HEK293 (cell line): Measurements from ENCODE around the gene ABR.

Experiments used
- CTCF ChIA-PET: fragments of 350-600 bp; formaldehyde crosslinking; extraction: SDS; loops from one replicate; lab custom pipeline; 2021; ENCODE audit warnings: antibody characterized with exemption; lab: Yijun Ruan, JAX
- POLR2A ChIA-PET: fragments of 300-600 bp; formaldehyde crosslinking; extraction: SDS; loops from one replicate; lab custom pipeline; 2020; ENCODE audit warnings: antibody characterized with exemption, inconsistent platforms; lab: Yijun Ruan, JAX
- H3K27ac ChIP-seq: fragments of 200-500 bp; sonication (Bioruptor generic); 2 replicates; pipeline ENCODE4 v1.5.1; 2014; ENCODE audit warnings: low read depth, low read length, control low read depth, inconsistent platforms; ENCODE audit errors: extremely low read depth
- H3K36me3 ChIP-seq, 2 experiments: fragments of 200-500 bp in 1 of 2; sonication (Bioruptor generic) in 1 of 2; 1 replicate in 1 of 2; 2 replicates in 1 of 2; pipeline ENCODE4 v1.5.1; 2014 to 2017; ENCODE audit warnings: inconsistent platforms in 2 of 2, low read length in 2 of 2; ENCODE audit not compliant: control insufficient read depth in 2 of 2, insufficient read depth in 1 of 2
- H3K4me1 ChIP-seq: fragments of 200-500 bp; sonication (Bioruptor generic); 2 replicates; pipeline ENCODE4 v1.5.1; 2014; ENCODE audit warnings: mild to moderate bottlenecking, low read length, inconsistent platforms; ENCODE audit not compliant: control insufficient read depth, insufficient read depth
- H3K4me3 ChIP-seq: 2 replicates; pipeline ENCODE4 v1.5.1; 2011; ENCODE audit warnings: low read depth, mild to moderate bottlenecking, control low read depth, low read length, moderate library complexity
- H3K9me3 ChIP-seq: fragments of 200-500 bp; sonication (Bioruptor generic); 2 replicates; pipeline ENCODE4 v1.5.1; 2014; ENCODE audit warnings: low read depth, low read length, inconsistent platforms; ENCODE audit not compliant: control insufficient read depth, insufficient read depth
- FEZF1 ChIP-seq: fragments of 450-650 bp; formaldehyde crosslinking; IDR thresholded peaks from 2 replicates; pipeline ENCODE4 v1.5.1; 2016; ENCODE audit warnings: missing biosample characterization, missing genetic modification characterization
- GLIS2 ChIP-seq: fragments of 450-650 bp; formaldehyde crosslinking; IDR thresholded peaks from 2 replicates; pipeline ENCODE4 v1.5.1; 2016; ENCODE audit warnings: missing biosample characterization, missing genetic modification characterization
- HIC1 ChIP-seq: fragments of 450-650 bp; formaldehyde crosslinking; IDR thresholded peaks from 2 replicates; pipeline ENCODE4 v1.5.1; 2016; ENCODE audit warnings: missing biosample characterization, missing genetic modification characterization
- ZBTB48 ChIP-seq: fragments of 450-650 bp; formaldehyde crosslinking; IDR thresholded peaks from 2 replicates; pipeline ENCODE4 v1.5.1; 2016; ENCODE audit warnings: missing biosample characterization, missing genetic modification characterization
- ZIC2 ChIP-seq: fragments of 450-650 bp; formaldehyde crosslinking; IDR thresholded peaks from 2 replicates; pipeline ENCODE4 v1.5.1; 2016; ENCODE audit warnings: missing biosample characterization, missing genetic modification characterization
- ZNF114 ChIP-seq: fragments of 450-650 bp; formaldehyde crosslinking; IDR thresholded peaks from 2 replicates; pipeline ENCODE4 v1.5.0; 2017; ENCODE audit warnings: missing biosample characterization, missing genetic modification characterization
- ZNF2 ChIP-seq: fragments of 450-650 bp; formaldehyde crosslinking; IDR thresholded peaks from 2 replicates; pipeline ENCODE4 v1.5.1; 2016; ENCODE audit warnings: missing biosample characterization, missing genetic modification characterization
- ZNF354C ChIP-seq: fragments of 450-650 bp; formaldehyde crosslinking; IDR thresholded peaks from 2 replicates; pipeline ENCODE4 v1.5.1; 2016; ENCODE audit warnings: missing biosample characterization, missing genetic modification characterization, low read depth, borderline replicate concordance
- ZNF404 ChIP-seq: fragments of 450-650 bp; formaldehyde crosslinking; IDR thresholded peaks from 2 replicates; pipeline ENCODE4 v1.5.1; 2017; ENCODE audit warnings: missing biosample characterization, missing genetic modification characterization
- ZNF48 ChIP-seq: fragments of 450-650 bp; formaldehyde crosslinking; IDR thresholded peaks from 2 replicates; pipeline ENCODE4 v1.5.1; 2016; ENCODE audit warnings: missing biosample characterization, missing genetic modification characterization
- ZNF488 ChIP-seq: fragments of 450-650 bp; formaldehyde crosslinking; IDR thresholded peaks from 2 replicates; pipeline ENCODE4 v1.5.1; 2016; ENCODE audit warnings: missing biosample characterization, missing genetic modification characterization
- ZNF600 ChIP-seq: fragments of 450-650 bp; formaldehyde crosslinking; IDR thresholded peaks from 2 replicates; pipeline ENCODE4 v1.5.1; 2016; ENCODE audit warnings: missing biosample characterization, missing genetic modification characterization
- ZNF610 ChIP-seq: fragments of 450-650 bp; formaldehyde crosslinking; IDR thresholded peaks from 2 replicates; pipeline ENCODE4 v1.5.1; 2016; ENCODE audit warnings: missing biosample characterization, missing genetic modification characterization, borderline replicate concordance
- ZNF670 ChIP-seq: fragments of 450-650 bp; formaldehyde crosslinking; IDR thresholded peaks from 2 replicates; pipeline ENCODE4 v1.5.1; 2016; ENCODE audit warnings: missing biosample characterization, missing genetic modification characterization, low read depth
- ZSCAN4 ChIP-seq: fragments of 450-650 bp; formaldehyde crosslinking; IDR thresholded peaks from 2 replicates; pipeline ENCODE4 v1.5.1; 2017; ENCODE audit warnings: missing biosample characterization, missing genetic modification characterization

Gene ABR

GRCh38 chr17:1031711-1032110, 148.1 kb downstream of the ABR start (continued):
- no peak for TF ChIP-seq ZSCAN4 (tag by site-specific recombination)
- TF ChIP-seq ZBTB48 (tag by site-specific recombination) = no peak
- TF ChIP-seq, all 188 proteins: peak for 0

GRCh38 chr17:1030684-1031532, 148.9 kb downstream of the ABR start:
- Histone ChIP-seq H3K27ac (no peak overlapping the region), H3K36me3 (peaks cover 0 to 28% of the 10 kb centered on the region in 2 experiments; a peak in 1 of 3 replicates), H3K4me1 (no peaks in the 10 kb centered on the region), H3K9me3 (no peaks in the 10 kb centered on the region), H3K4me3 (no peak overlapping the region)
- ChIA-PET POLR2A (no interaction called here), CTCF (no interaction called here)
- 0 out of 2 replicates have a peak, but pooled peaks have one; percentile 26 for TF ChIP-seq HIC1 (tag by site-specific recombination)
- TF ChIP-seq ZNF404 (tag by site-specific recombination) = no peak
- 0 out of 2 replicates have a peak, but pooled peaks have one; percentile 15 for TF ChIP-seq ZNF600 (tag by site-specific recombination)
- TF ChIP-seq ZNF610 (tag by site-specific recombination) = no peak
- TF ChIP-seq ZSCAN4 (tag by site-specific recombination) = no peak
- TF ChIP-seq ZNF2 = no peak
- no peak for TF ChIP-seq ZNF48
- TF ChIP-seq ZNF114 (tag by site-specific recombination) = no peak
- TF ChIP-seq ZNF354C (tag by site-specific recombination) = no peak
- TF ChIP-seq ZNF488 (tag by site-specific recombination) = no peak

- CTCF ChIA-PET = interaction anchor here (1.1 kb wide), 1 partner anchor 32 kb away, joined by 3 read pairs; no protein-coding TSS in a partner anchor
- no peak for TF ChIP-seq ZNF670 (tag by site-specific recombination)
- TF ChIP-seq GLIS2 = 0 out of 2 replicates have a peak, but pooled peaks have one; percentile 17
- no peak for TF ChIP-seq FEZF1
- peak; percentile 75 for TF ChIP-seq ZIC2 (tag by site-specific recombination)
- 0 out of 2 replicates have a peak overlapping the region, but pooled peaks have one; percentile 9 for H3K27ac ChIP-seq
- no peak overlapping the region for H3K4me3 ChIP-seq
- peaks cover 0 to 29% of the 10 kb centered on the region in 2 experiments; a peak in 1 of 3 replicates for H3K36me3 ChIP-seq
- POLR2A ChIA-PET = no interaction called here
- H3K9me3 ChIP-seq = no peaks in the 10 kb centered on the region
- H3K4me1 ChIP-seq = no peaks in the 10 kb centered on the region
Measured at GRCh38 chr17:1029922-1030644, 149.7 kb downstream of the ABR start.
